HEK293 (cell line): ENCODE measurements around the gene D2HGDH.
"Not testable (repeated sequence)": the region's sequence is repeated elsewhere in the genome, so short reads cannot be mapped to it uniquely, and the experiment has no call there.

Experiments used
- CTCF ChIA-PET: fragments of 350-600 bp; formaldehyde crosslinking; extraction: SDS; loops from one replicate; lab custom pipeline; 2021; ENCODE audit warnings: antibody characterized with exemption; lab: Yijun Ruan, JAX
- POLR2A ChIA-PET: fragments of 300-600 bp; formaldehyde crosslinking; extraction: SDS; loops from one replicate; lab custom pipeline; 2020; ENCODE audit warnings: antibody characterized with exemption, inconsistent platforms; lab: Yijun Ruan, JAX
- H3K27ac ChIP-seq: fragments of 200-500 bp; sonication (Bioruptor generic); 2 replicates; pipeline ENCODE4 v1.5.1; 2014; ENCODE audit warnings: low read depth, low read length, control low read depth, inconsistent platforms; ENCODE audit errors: extremely low read depth
- H3K36me3 ChIP-seq, 2 experiments: fragments of 200-500 bp in 1 of 2; sonication (Bioruptor generic) in 1 of 2; 1 replicate in 1 of 2; 2 replicates in 1 of 2; pipeline ENCODE4 v1.5.1; 2014 to 2017; ENCODE audit warnings: inconsistent platforms in 2 of 2, low read length in 2 of 2; ENCODE audit not compliant: control insufficient read depth in 2 of 2, insufficient read depth in 1 of 2
- H3K4me1 ChIP-seq: fragments of 200-500 bp; sonication (Bioruptor generic); 2 replicates; pipeline ENCODE4 v1.5.1; 2014; ENCODE audit warnings: mild to moderate bottlenecking, low read length, inconsistent platforms; ENCODE audit not compliant: control insufficient read depth, insufficient read depth
- H3K4me3 ChIP-seq: 2 replicates; pipeline ENCODE4 v1.5.1; 2011; ENCODE audit warnings: low read depth, mild to moderate bottlenecking, control low read depth, low read length, moderate library complexity
- H3K9me3 ChIP-seq: fragments of 200-500 bp; sonication (Bioruptor generic); 2 replicates; pipeline ENCODE4 v1.5.1; 2014; ENCODE audit warnings: low read depth, low read length, inconsistent platforms; ENCODE audit not compliant: control insufficient read depth, insufficient read depth
- ATF2 ChIP-seq: fragments of 450-650 bp; formaldehyde crosslinking; IDR thresholded peaks from 2 replicates; pipeline ENCODE4 v1.5.1; 2016; ENCODE audit warnings: missing biosample characterization, missing genetic modification characterization, low read depth
- EGR2 ChIP-seq: fragments of 450-650 bp; formaldehyde crosslinking; IDR thresholded peaks from 2 replicates; pipeline ENCODE4 v1.5.1; 2016; ENCODE audit warnings: low read depth, missing biosample characterization, missing genetic modification characterization
- GLIS1 ChIP-seq: fragments of 450-650 bp; formaldehyde crosslinking; IDR thresholded peaks from 2 replicates; pipeline ENCODE4 v1.5.1; 2016; ENCODE audit warnings: missing biosample characterization, missing genetic modification characterization
- SETDB1 ChIP-seq: IDR thresholded peaks from one replicate; pipeline ENCODE4 v1.6.1; 2017; ENCODE audit warnings: mild to moderate bottlenecking, low read length, moderate library complexity, mixed read lengths; ENCODE audit not compliant: insufficient read length
- ZBTB17 ChIP-seq: fragments of 450-650 bp; formaldehyde crosslinking; IDR thresholded peaks from 2 replicates; pipeline ENCODE4 v1.5.1; 2016; ENCODE audit warnings: missing biosample characterization, missing genetic modification characterization
- ZFHX2 ChIP-seq: fragments of 450-650 bp; formaldehyde crosslinking; conservative IDR thresholded peaks from 2 replicates; pipeline ENCODE4 v1.5.1; 2016; ENCODE audit warnings: missing biosample characterization, missing genetic modification characterization
- ZIC2 ChIP-seq: fragments of 450-650 bp; formaldehyde crosslinking; IDR thresholded peaks from 2 replicates; pipeline ENCODE4 v1.5.1; 2016; ENCODE audit warnings: missing biosample characterization, missing genetic modification characterization
- ZNF26 ChIP-seq: fragments of 450-650 bp; formaldehyde crosslinking; IDR thresholded peaks from 2 replicates; pipeline ENCODE4 v1.5.1; 2016; ENCODE audit warnings: missing biosample characterization, missing genetic modification characterization
- ZNF530 ChIP-seq: fragments of 450-650 bp; formaldehyde crosslinking; IDR thresholded peaks from 2 replicates; pipeline ENCODE4 v1.5.1; 2016; ENCODE audit warnings: low read depth, missing biosample characterization, missing genetic modification characterization
- ZNF549 ChIP-seq: fragments of 450-650 bp; IDR thresholded peaks from 2 replicates; pipeline ENCODE4 v1.5.1; 2018; ENCODE audit warnings: missing biosample characterization, missing genetic modification characterization, mild to moderate bottlenecking, inconsistent platforms, moderate library complexity
- ZNF843 ChIP-seq: fragments of 450-650 bp; formaldehyde crosslinking; IDR thresholded peaks from 2 replicates; pipeline ENCODE4 v1.5.1; 2016; ENCODE audit warnings: missing biosample characterization, missing genetic modification characterization
- ZSCAN16 ChIP-seq: fragments of 450-650 bp; formaldehyde crosslinking; IDR thresholded peaks from 2 replicates; pipeline ENCODE4 v1.5.1; 2016; ENCODE audit warnings: missing biosample characterization, missing genetic modification characterization

Gene D2HGDH

GRCh38 chr2:241777686-241778627, 43.5 kb downstream of the D2HGDH start:
- Histone ChIP-seq H3K9me3 (no peaks in the 10 kb centered on the region), H3K4me3 (no peak overlapping the region), H3K36me3 (no peaks in the 10 kb centered on the region), H3K27ac (no peak overlapping the region), H3K4me1 (no peaks in the 10 kb centered on the region)
- ChIA-PET POLR2A (no interaction called here), CTCF (no interaction called here)
- peak; percentile 62 for TF ChIP-seq ZFHX2 (tag by site-specific recombination)
- no peak for TF ChIP-seq ZNF843
- TF ChIP-seq EGR2 (tag by site-specific recombination): peak; percentile 67
- TF ChIP-seq GLIS1 (tag by site-specific recombination): 0 out of 2 replicates have a peak, but pooled peaks have one; percentile 18
- peak; percentile 22; the same call in 1 of the 2 replicates for TF ChIP-seq ZIC2 (tag by site-specific recombination)

- Histone ChIP-seq H3K9me3 (no peaks in the 10 kb centered on the region), H3K27ac (no peak overlapping the region), H3K4me1 (no peaks in the 10 kb centered on the region), H3K4me3 (no peak overlapping the region), H3K36me3 (no peaks in the 10 kb centered on the region)
- TF ChIP-seq SETDB1: peak; percentile 98
- no peak for TF ChIP-seq ZNF549
- ChIA-PET POLR2A (no interaction called here), CTCF (interaction anchor here (0.6 kb wide), 1 partner anchor 45 kb away, joined by 3 read pairs; no protein-coding TSS in a partner anchor)
Measured at GRCh38 chr2:241780939-241781569, 46.6 kb downstream of the D2HGDH start.

DNA sequence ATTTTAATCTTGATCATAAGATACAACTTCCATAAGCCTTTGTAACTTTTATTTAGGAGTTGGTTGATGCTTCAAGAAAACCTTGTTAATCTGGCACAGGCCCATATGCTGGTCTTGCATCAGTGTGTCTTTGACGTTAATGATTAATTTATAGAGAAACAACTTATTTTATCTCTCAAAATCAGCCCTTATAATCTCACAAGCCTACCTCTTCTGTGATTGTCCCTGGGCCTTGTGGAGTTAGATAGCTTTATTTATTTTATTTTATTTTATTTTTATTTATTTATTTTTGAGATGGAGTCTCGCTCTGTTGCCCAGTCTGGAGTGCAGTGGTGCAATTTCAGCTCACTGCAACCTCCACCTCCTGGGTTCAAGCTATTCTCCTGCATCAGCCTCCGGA, 47.6 kb downstream of the D2HGDH start:
- H3K27ac ChIP-seq, POLR2A ChIA-PET, H3K4me1 ChIP-seq, H3K9me3 ChIP-seq, H3K36me3 ChIP-seq, H3K4me3 ChIP-seq: not testable (repeated sequence)
- CTCF ChIA-PET: interaction anchor here (0.6 kb wide), 1 partner anchor 54 kb away, joined by 4 read pairs; no protein-coding TSS in a partner anchor

GRCh38 chr2:241788135-241788534, 53.7 kb downstream of the D2HGDH start:
- TF ChIP-seq SETDB1 (no peak), EGR2 (tag by site-specific recombination) (no peak), ZSCAN16 (tag by site-specific recombination) (no peak), ATF2 (tag by site-specific recombination) (no peak), ZNF530 (tag by site-specific recombination) (no peak), ZBTB17 (tag by site-specific recombination) (no peak), ZNF26 (no peak)
- TF ChIP-seq, all 188 proteins: peak for 0
- H3K4me1 ChIP-seq: no peaks in the 10 kb centered on the region
- no peaks in the 10 kb centered on the region for H3K36me3 ChIP-seq
- no peaks in the 10 kb centered on the region for H3K9me3 ChIP-seq
- no peak overlapping the region for H3K27ac ChIP-seq
- CTCF ChIA-PET: no interaction called here
- H3K4me3 ChIP-seq: no peak overlapping the region
- POLR2A ChIA-PET: interaction anchor here (1.2 kb wide), 1 partner anchor 24 kb away, joined by 3 read pairs; no protein-coding TSS in a partner anchor
